Transverse colon (tissue), 4 donors: ENCODE measurements around the gene SOBP. TPM values are rescaled to one million over a fixed set of nuclear protein-coding genes. Genes with fewer than 3 reads are reported as not detected.

ENCODE experiments used
- DNase-seq: peaks from one replicate; pipeline ENCODE4 v3.0.0-alpha.2; 2019
- H3K27ac ChIP-seq, 4 donors: fragments of 200-600 bp; sonication (generic); 2 replicates each; pipeline ENCODE4 v1.5.1; 2016 to 2018; ENCODE audit warnings: inconsistent platforms in 4 of 4
- H3K27me3 ChIP-seq: fragments of 200-600 bp; sonication (generic); 2 replicates; pipeline ENCODE4 v1.5.1; 2017; ENCODE audit warnings: inconsistent platforms
- H3K36me3 ChIP-seq, 4 donors: fragments of 200-600 bp; sonication (generic); 2 replicates each; pipeline ENCODE4 v1.5.1; 2017 to 2019; ENCODE audit warnings: inconsistent platforms in 4 of 4
- H3K4me1 ChIP-seq, 4 donors: fragments of 200-600 bp; sonication (generic); 2 replicates each; pipeline ENCODE4 v1.5.1; 2017 to 2020; ENCODE audit warnings: inconsistent platforms in 4 of 4
- H3K4me3 ChIP-seq, 4 donors: fragments of 200-600 bp; sonication (generic); 1 replicate in 1 of 4; 2 replicates in 3 of 4; pipeline versions ENCODE4 v1.5.1 to v1.6.1; 2017 to 2019; ENCODE audit warnings: inconsistent platforms in 4 of 4
- H3K9me3 ChIP-seq, 2 donors: fragments of 200-600 bp; sonication (generic); 2 replicates each; pipeline ENCODE4 v1.5.1; 2017 to 2019; ENCODE audit warnings: inconsistent platforms in 2 of 2
- CTCF ChIP-seq, 5 experiments: fragments of 200-600 bp in 3 of 5; fragments of 450-650 bp in 2 of 5; sonication (generic) in 3 of 5; IDR thresholded peaks; 1 replicate in 2 of 5; 2 replicates in 3 of 5; pipeline ENCODE4 v1.5.1; 2016 to 2017; ENCODE audit warnings: antibody characterized with exemption in 5 of 5, inconsistent platforms in 3 of 5, mild to moderate bottlenecking in 2 of 5, moderate library complexity in 1 of 5
- EP300 ChIP-seq: sonication (generic); formaldehyde crosslinking; IDR thresholded peaks from one replicate; pipeline ENCODE4 v1.6.1; 2017; ENCODE audit warnings: antibody characterized with exemption, low read depth
- POLR2A ChIP-seq: fragments of 450-650 bp; IDR thresholded peaks from one replicate; pipeline ENCODE4 v1.6.1; 2016; ENCODE audit warnings: antibody characterized with exemption, mild to moderate bottlenecking, moderate library complexity
- POLR2AphosphoS5 ChIP-seq, 3 donors: sonication (generic); formaldehyde crosslinking; IDR thresholded peaks; one replicate each; pipeline ENCODE4 v1.6.1; 2016; ENCODE audit warnings: antibody characterized with exemption in 3 of 3
- WGBS, 2 donors: methylation state at CpG; one replicate each; pipeline ENCODE4 v1.1.5; 2018; ENCODE audit warnings: low coverage in 1 of 2; 5-methylcytosine and 5-hydroxymethylcytosine counted together
- in situ Hi-C, 4 donors: fragments of 200-750 bp; cut with MboI; loops; one replicate each; pipeline versions ENCODE4 v1.15.0 to v1.15.1; 2017; ENCODE audit warnings: low sequenced_read_pairs in 3 of 4, low pct_ligation_motif_present in 1 of 4, low pct_unique_long_range_greater_than_20kb in 1 of 4
- intact Hi-C: fragments of 100-400 bp; cut with DNase I; formaldehyde crosslinking; loops from one replicate; pipeline ENCODE4 v1.15.1; 2023; ENCODE audit warnings: low total_unique reads
- total RNA-seq, 4 donors: library from RNA; depleted of rRNA; stranded (reverse); fragments of >200 nt; gene quantifications; one replicate each; pipeline ENCODE4 v1.1.0, GENCODE V29; 2016

Gene SOBP
- total RNA-seq, 4 donors from 2014 or later = 2.6 to 15.9 (median 4.6) TPM

GRCh38 chr6:107569473-107569872, 79.6 kb downstream of the SOBP start:
- no peak for DNase-seq

DNA sequence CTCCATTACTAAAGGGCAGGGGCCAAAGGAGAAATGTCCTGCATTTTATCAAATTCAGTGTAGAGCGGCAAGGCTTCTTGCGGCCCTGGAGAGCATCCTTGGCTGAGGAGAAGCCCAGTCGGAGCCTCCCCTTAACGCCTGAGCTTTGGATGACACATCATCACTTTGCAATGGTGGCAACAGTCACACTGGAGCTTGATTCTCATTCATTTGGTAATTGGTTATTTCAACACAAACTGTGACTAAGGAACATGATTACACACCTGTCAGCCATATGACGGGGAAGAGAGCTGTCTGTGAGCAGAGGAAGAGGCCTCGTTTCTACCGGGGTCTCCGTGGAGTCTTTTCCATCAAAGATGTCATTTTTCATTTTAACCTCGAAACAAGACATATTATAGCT, 81.4 kb downstream of the SOBP start:
- Histone ChIP-seq H3K27me3 (no peaks in the 10 kb centered on the region), H3K9me3 (no peaks in the 10 kb centered on the region), H3K27ac (no peak overlapping the region), H3K4me1 (no peaks in the 10 kb centered on the region), H3K36me3 (no peaks in the 10 kb centered on the region), H3K4me3 (no peak overlapping the region)
- TF ChIP-seq POLR2A (no peak), EP300 (no peak)
- DNase-seq = no peak
- intact Hi-C loops = no loop called here
- 88 to 97% methylated on average over 5 to 9 of the region's 9 CpGs for WGBS, 2 donors
- in situ Hi-C loops = no loop called here

More at GRCh38 chr6:107569473-107569872, 79.6 kb downstream of the SOBP start:
- H3K36me3 ChIP-seq = no peaks in the 10 kb centered on the region
- H3K9me3 ChIP-seq = no peaks in the 10 kb centered on the region
- TF ChIP-seq POLR2AphosphoS5 (IDR thresholded peaks at IDR 0.05) (no peak), EP300 (no peak), POLR2A (no peak), CTCF (IDR thresholded peaks at IDR 0.05) (no peak)
- 90 to 92% methylated on average over 7 to 9 of the region's 9 CpGs for WGBS, 2 donors
- intact Hi-C loops = no loop called here
- no peak overlapping the region for H3K27ac ChIP-seq
- in situ Hi-C loops = no loop called here
- peaks cover 0 to 2% (median 0%) of the 10 kb centered on the region in 4 donors for H3K4me1 ChIP-seq
- no peak overlapping the region for H3K4me3 ChIP-seq
- H3K27me3 ChIP-seq = no peaks in the 10 kb centered on the region

GRCh38 chr6:107572886-107573285, 83.0 kb downstream of the SOBP start:
- Histone ChIP-seq H3K4me3 (no peak overlapping the region), H3K27me3 (no peaks in the 10 kb centered on the region), H3K36me3 (no peaks in the 10 kb centered on the region), H3K9me3 (no peaks in the 10 kb centered on the region), H3K4me1 (no peaks in the 10 kb centered on the region), H3K27ac (no peak overlapping the region)
- intact Hi-C loops = no loop called here
- DNase-seq = no peak
- 80 to 87% methylated on average over 4 to 6 of the region's 6 CpGs for WGBS, 2 donors
- in situ Hi-C loops = no loop called here
- TF ChIP-seq EP300 (no peak), POLR2AphosphoS5 (IDR thresholded peaks at IDR 0.05) (no peak), CTCF (IDR thresholded peaks at IDR 0.05) (no peak), POLR2A (no peak)

GRCh38 chr6:107574856-107575255, 84.9 kb downstream of the SOBP start:
- H3K36me3 ChIP-seq = no peaks in the 10 kb centered on the region
- 92% methylated on average over 6 of the region's 6 CpGs; no CpG with 5 or more reads in 1 of the 2 donors for WGBS, 2 donors
- no peaks in the 10 kb centered on the region for H3K9me3 ChIP-seq
- no peaks in the 10 kb centered on the region for H3K4me1 ChIP-seq
- no peak for DNase-seq
- no peak overlapping the region for H3K27ac ChIP-seq
- TF ChIP-seq EP300 = no peak
- no peak for TF ChIP-seq POLR2AphosphoS5 (IDR thresholded peaks at IDR 0.05)
- TF ChIP-seq CTCF (IDR thresholded peaks at IDR 0.05) = no peak
- TF ChIP-seq POLR2A = no peak
- H3K27me3 ChIP-seq = no peaks in the 10 kb centered on the region
- no peak overlapping the region for H3K4me3 ChIP-seq
- intact Hi-C loops (no loop called here), in situ Hi-C loops (no loop called here)

DNA sequence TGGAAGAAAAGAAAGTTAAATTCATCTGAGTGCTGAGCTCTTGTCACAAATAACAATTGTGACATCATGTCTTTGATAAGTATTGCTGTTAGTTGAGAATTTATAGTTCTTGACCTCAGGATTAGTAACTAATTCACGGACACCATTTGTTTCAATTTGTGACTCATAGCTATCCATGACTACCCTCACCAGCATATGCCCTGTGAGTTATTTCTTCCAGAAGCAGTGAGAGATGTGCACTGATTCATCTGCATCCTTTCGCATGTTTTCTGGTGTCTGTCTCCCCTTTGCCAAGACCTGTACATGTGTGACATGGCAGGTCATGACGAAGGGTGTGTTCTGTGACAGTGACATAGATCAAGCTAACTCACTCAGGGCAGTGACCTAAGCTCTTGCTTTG, 86.9 kb downstream of the SOBP start:
- Histone ChIP-seq H3K4me3 (no peak overlapping the region), H3K9me3 (no peaks in the 10 kb centered on the region), H3K27ac (no peak overlapping the region), H3K36me3 (no peaks in the 10 kb centered on the region), H3K4me1 (no peaks in the 10 kb centered on the region), H3K27me3 (no peaks in the 10 kb centered on the region)
- DNase-seq = no peak
- TF ChIP-seq CTCF (IDR thresholded peaks at IDR 0.05) (no peak), POLR2A (no peak), EP300 (no peak), POLR2AphosphoS5 (IDR thresholded peaks at IDR 0.05) (no peak)
- in situ Hi-C loops = no loop called here
- intact Hi-C loops = no loop called here
- 82 to 83% methylated on average over 3 of the region's 3 CpGs for WGBS, 2 donors
